ENCODE measurements around the gene VIT.

GRCh38 chr2:36659218-36659617 is 37.3 kb upstream of the VIT start:
- TF ChIP-seq TAF1 (IDR thresholded peaks at IDR 0.05; ENCODE audit: borderline replicate concordance, low read depth, low read length), result no peak
- TF ChIP-seq, protein P1, sequence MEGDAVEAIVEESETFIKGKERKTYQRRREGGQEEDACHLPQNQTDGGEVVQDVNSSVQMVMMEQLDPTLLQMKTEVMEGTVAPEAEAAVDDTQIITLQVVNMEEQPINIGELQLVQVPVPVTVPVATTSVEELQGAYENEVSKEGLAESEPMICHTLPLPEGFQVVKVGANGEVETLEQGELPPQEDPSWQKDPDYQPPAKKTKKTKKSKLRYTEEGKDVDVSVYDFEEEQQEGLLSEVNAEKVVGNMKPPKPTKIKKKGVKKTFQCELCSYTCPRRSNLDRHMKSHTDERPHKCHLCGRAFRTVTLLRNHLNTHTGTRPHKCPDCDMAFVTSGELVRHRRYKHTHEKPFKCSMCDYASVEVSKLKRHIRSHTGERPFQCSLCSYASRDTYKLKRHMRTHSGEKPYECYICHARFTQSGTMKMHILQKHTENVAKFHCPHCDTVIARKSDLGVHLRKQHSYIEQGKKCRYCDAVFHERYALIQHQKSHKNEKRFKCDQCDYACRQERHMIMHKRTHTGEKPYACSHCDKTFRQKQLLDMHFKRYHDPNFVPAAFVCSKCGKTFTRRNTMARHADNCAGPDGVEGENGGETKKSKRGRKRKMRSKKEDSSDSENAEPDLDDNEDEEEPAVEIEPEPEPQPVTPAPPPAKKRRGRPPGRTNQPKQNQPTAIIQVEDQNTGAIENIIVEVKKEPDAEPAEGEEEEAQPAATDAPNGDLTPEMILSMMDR (IDR thresholded peaks at IDR 0.05), result no peak
- TF ChIP-seq JUND (IDR thresholded peaks at IDR 0.05), result no peak
- no peak for TF ChIP-seq RCOR1 (IDR thresholded peaks at IDR 0.05; ENCODE audit: low read length)
- TF ChIP-seq YY1 (IDR thresholded peaks at IDR 0.05; ENCODE audit: low read depth), result no peak

Measured in SK-N-SH (cell line).